ENCODE results near the gene BANK1.

Gene BANK1

DNA sequence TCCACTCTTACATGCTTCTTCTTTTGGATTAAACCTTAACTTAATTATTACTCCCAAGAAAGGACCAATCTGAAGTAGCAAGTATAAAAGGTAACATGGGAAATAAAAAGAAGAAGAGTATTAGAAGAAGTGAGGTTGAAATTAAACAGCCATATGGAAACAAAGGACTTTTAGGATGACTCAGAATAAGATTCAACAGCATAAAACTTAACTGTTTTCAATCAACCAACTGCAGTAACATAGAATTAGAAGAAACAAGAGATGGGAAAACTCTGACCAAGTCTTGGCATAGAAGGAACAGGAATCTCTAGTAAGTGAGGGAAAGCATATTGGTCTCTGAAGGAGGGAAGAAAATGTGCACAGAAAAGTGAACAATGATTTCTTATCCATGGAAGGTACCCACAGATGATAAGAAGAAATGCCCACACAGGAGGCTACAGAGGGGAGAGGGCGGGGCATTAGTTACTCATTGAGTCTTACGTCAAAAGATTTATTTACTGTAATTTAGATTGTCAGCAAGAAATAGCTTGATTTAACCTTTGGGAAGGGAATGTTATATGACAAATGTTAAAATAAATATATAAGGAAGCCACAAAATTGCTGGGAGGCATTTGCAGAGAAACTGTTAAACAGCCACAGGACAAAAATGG lies 177.3 kb downstream of the BANK1 start:
- H3K4me3 ChIP-seq (ENCODE audit: low read length) = no peak overlapping the region
- H3K4me1 ChIP-seq (ENCODE audit: control insufficient read depth, low read depth, low read length) = no peaks in the 10 kb centered on the region
- H3K27ac ChIP-seq (ENCODE audit: low read length) = no peak overlapping the region
- H3K27me3 ChIP-seq (ENCODE audit: control insufficient read depth, insufficient read depth, low read length) = no peaks in the 10 kb centered on the region
- no peaks in the 10 kb centered on the region for H3K9me3 ChIP-seq (ENCODE audit: control insufficient read depth, low read depth, low read length)
- H3K36me3 ChIP-seq (ENCODE audit: control insufficient read depth, low read depth, low read length) = no peaks in the 10 kb centered on the region
- no peak overlapping the region for H3K9ac ChIP-seq (ENCODE audit: low read length)

- Histone ChIP-seq H3K9me3 (ENCODE audit: control insufficient read depth, low read depth, low read length) (no peaks in the 10 kb centered on the region), H3K27me3 (ENCODE audit: control insufficient read depth, insufficient read depth, low read length) (no peaks in the 10 kb centered on the region), H3K4me3 (ENCODE audit: low read length) (no peak overlapping the region), H3K9ac (ENCODE audit: low read length) (no peak overlapping the region), H3K4me1 (ENCODE audit: control insufficient read depth, low read depth, low read length) (no peaks in the 10 kb centered on the region), H3K27ac (ENCODE audit: low read length) (no peak overlapping the region), H3K36me3 (ENCODE audit: control insufficient read depth, low read depth, low read length) (no peaks in the 10 kb centered on the region)
Measured at GRCh38 chr4:101968364-101968763, 177.8 kb downstream of the BANK1 start.

DNA sequence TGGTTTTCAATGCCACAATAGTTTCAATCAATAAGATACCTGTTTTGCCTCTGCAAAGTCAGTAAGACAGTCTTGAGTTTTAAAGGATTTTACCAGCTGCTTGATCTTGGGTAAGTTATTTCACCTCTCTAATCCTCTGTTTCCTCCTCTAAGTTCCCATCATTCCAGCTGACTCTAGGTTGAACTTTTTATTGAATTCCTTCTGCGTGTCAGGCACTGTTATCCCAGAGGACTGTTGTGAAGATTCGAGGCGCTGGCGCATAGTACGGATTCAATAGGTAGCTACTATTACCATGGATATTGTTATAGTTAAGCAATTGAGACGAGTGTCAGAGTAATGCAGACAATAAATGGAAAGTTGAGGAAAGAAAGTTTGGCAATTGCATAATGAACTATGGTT lies 179.4 kb downstream of the BANK1 start:
- H3K4me1 ChIP-seq (ENCODE audit: control insufficient read depth, low read depth, low read length) = no peaks in the 10 kb centered on the region
- no peaks in the 10 kb centered on the region for H3K27me3 ChIP-seq (ENCODE audit: control insufficient read depth, insufficient read depth, low read length)
- H3K9me3 ChIP-seq (ENCODE audit: control insufficient read depth, low read depth, low read length) = no peaks in the 10 kb centered on the region
- no peak overlapping the region for H3K4me3 ChIP-seq (ENCODE audit: low read length)
- H3K27ac ChIP-seq (ENCODE audit: low read length) = no peak overlapping the region
- no peaks in the 10 kb centered on the region for H3K36me3 ChIP-seq (ENCODE audit: control insufficient read depth, low read depth, low read length)
- no peak overlapping the region for H3K9ac ChIP-seq (ENCODE audit: low read length)

DNA sequence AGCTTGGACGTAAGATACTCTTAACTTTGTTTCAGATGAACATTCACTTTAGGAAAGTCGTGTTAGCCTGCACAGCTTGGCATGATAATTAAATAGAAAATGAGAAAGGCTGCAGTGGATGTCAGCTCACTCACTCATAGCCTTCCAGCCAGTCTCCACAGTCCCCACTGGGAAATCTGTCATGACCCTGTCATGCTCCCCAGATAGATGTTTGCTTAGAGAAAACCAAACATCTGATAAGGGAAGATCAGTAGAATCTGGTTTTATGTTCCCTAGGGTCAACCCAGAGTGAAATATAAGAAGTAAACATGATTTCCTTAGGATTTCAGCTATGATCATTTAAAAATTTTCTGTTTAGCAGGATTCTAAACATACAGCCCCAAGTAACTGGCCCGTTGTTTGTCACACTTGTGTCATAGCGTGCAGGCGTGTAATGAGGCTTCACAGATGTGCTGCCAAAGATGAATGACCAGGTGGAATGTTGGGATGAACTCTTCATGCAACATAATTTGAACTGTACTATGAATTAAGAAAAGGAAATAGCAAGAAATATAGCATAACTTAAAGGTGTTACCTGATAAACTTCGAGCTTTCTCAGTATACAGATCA lies 180.1 kb downstream of the BANK1 start:
- Histone ChIP-seq H3K4me1 (ENCODE audit: control insufficient read depth, low read depth, low read length) (no peaks in the 10 kb centered on the region), H3K27me3 (ENCODE audit: control insufficient read depth, insufficient read depth, low read length) (no peaks in the 10 kb centered on the region), H3K4me3 (ENCODE audit: low read length) (no peak overlapping the region), H3K9me3 (ENCODE audit: control insufficient read depth, low read depth, low read length) (no peaks in the 10 kb centered on the region), H3K27ac (ENCODE audit: low read length) (no peak overlapping the region), H3K36me3 (ENCODE audit: control insufficient read depth, low read depth, low read length) (no peaks in the 10 kb centered on the region), H3K9ac (ENCODE audit: low read length) (no peak overlapping the region)

- H3K4me3 ChIP-seq (ENCODE audit: low read length) = no peak overlapping the region
- H3K9ac ChIP-seq (ENCODE audit: low read length) = no peak overlapping the region
- H3K27me3 ChIP-seq (ENCODE audit: control insufficient read depth, insufficient read depth, low read length) = no peaks in the 10 kb centered on the region
- no peaks in the 10 kb centered on the region for H3K36me3 ChIP-seq (ENCODE audit: control insufficient read depth, low read depth, low read length)
- H3K4me1 ChIP-seq (ENCODE audit: control insufficient read depth, low read depth, low read length) = no peaks in the 10 kb centered on the region
- no peaks in the 10 kb centered on the region for H3K9me3 ChIP-seq (ENCODE audit: control insufficient read depth, low read depth, low read length)
- H3K27ac ChIP-seq (ENCODE audit: low read length) = no peak overlapping the region
Measured at GRCh38 chr4:101972791-101973190, 182.3 kb downstream of the BANK1 start.

DNA sequence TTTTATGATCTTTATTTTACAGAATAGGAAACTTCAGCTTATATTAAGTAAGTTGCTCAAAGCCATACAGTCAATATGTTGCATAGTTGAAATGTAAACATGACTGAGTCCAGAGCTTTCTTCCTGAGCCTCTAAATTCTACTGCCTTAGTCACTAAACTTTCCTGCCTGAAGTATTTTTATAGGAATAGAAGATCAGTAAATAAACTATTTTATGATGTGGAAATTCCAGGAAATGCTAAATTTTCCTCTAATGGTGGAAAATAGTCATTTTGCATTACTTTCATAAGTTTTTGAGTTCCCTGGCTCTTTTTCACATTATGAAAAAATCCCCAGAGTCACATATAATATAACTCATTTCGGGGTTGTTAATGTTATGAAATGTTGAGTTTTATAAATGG lies 182.8 kb downstream of the BANK1 start:
- Histone ChIP-seq H3K36me3 (ENCODE audit: control insufficient read depth, low read depth, low read length) (no peaks in the 10 kb centered on the region), H3K9ac (ENCODE audit: low read length) (no peak overlapping the region), H3K27me3 (ENCODE audit: control insufficient read depth, insufficient read depth, low read length) (no peaks in the 10 kb centered on the region)

DNA sequence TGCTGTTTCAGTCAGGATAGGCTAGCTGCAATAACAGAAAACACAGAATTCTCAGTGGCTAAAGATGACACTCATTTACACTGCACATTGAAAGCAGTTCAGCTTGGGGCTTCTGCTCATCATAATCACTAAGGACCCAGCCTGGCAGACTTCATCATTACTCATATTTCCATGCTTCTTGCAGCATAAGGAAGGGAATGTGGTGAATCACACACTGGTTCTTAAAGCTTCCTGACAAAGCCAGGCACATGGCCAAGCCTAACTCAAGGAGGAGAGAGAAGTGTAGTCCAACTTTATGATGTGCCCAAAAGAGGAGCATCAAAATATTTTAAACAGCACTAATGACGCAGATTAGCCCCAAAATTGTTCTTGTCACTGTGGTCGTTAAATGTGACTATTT lies 186.5 kb downstream of the BANK1 start:
- Histone ChIP-seq H3K4me1 (ENCODE audit: control insufficient read depth, low read depth, low read length) (no peaks in the 10 kb centered on the region), H3K36me3 (ENCODE audit: control insufficient read depth, low read depth, low read length) (no peaks in the 10 kb centered on the region), H3K9ac (ENCODE audit: low read length) (no peak overlapping the region), H3K27me3 (ENCODE audit: control insufficient read depth, insufficient read depth, low read length) (no peaks in the 10 kb centered on the region), H3K4me3 (ENCODE audit: low read length) (no peak overlapping the region), H3K27ac (ENCODE audit: low read length) (no peak overlapping the region), H3K9me3 (ENCODE audit: control insufficient read depth, low read depth, low read length) (no peaks in the 10 kb centered on the region)

More for the DNA sequence above, 182.8 kb downstream of the BANK1 start:
- no peak overlapping the region for H3K27ac ChIP-seq (ENCODE audit: low read length)
- no peaks in the 10 kb centered on the region for H3K9me3 ChIP-seq (ENCODE audit: control insufficient read depth, low read depth, low read length)
- no peaks in the 10 kb centered on the region for H3K4me1 ChIP-seq (ENCODE audit: control insufficient read depth, low read depth, low read length)
- no peak overlapping the region for H3K4me3 ChIP-seq (ENCODE audit: low read length)

- no peak overlapping the region for H3K27ac ChIP-seq (ENCODE audit: low read length)
- no peaks in the 10 kb centered on the region for H3K27me3 ChIP-seq (ENCODE audit: control insufficient read depth, insufficient read depth, low read length)
- H3K4me3 ChIP-seq (ENCODE audit: low read length) = no peak overlapping the region
- H3K36me3 ChIP-seq (ENCODE audit: control insufficient read depth, low read depth, low read length) = no peaks in the 10 kb centered on the region
- H3K9me3 ChIP-seq (ENCODE audit: control insufficient read depth, low read depth, low read length) = no peaks in the 10 kb centered on the region
- H3K9ac ChIP-seq (ENCODE audit: low read length) = no peak overlapping the region
- no peaks in the 10 kb centered on the region for H3K4me1 ChIP-seq (ENCODE audit: control insufficient read depth, low read depth, low read length)
Measured at GRCh38 chr4:101981756-101982155, 191.2 kb downstream of the BANK1 start.

- no peak overlapping the region for H3K9ac ChIP-seq (ENCODE audit: low read length)
- H3K9me3 ChIP-seq (ENCODE audit: control insufficient read depth, low read depth, low read length) = no peaks in the 10 kb centered on the region
- no peaks in the 10 kb centered on the region for H3K36me3 ChIP-seq (ENCODE audit: control insufficient read depth, low read depth, low read length)
- no peaks in the 10 kb centered on the region for H3K27me3 ChIP-seq (ENCODE audit: control insufficient read depth, insufficient read depth, low read length)
- H3K4me3 ChIP-seq (ENCODE audit: low read length) = no peak overlapping the region
- H3K4me1 ChIP-seq (ENCODE audit: control insufficient read depth, low read depth, low read length) = no peaks in the 10 kb centered on the region
- H3K27ac ChIP-seq (ENCODE audit: low read length) = no peak overlapping the region
Measured at GRCh38 chr4:101983835-101984234, 193.3 kb downstream of the BANK1 start.

- Histone ChIP-seq H3K36me3 (ENCODE audit: control insufficient read depth, low read depth, low read length) (no peaks in the 10 kb centered on the region), H3K4me1 (ENCODE audit: control insufficient read depth, low read depth, low read length) (no peaks in the 10 kb centered on the region), H3K9me3 (ENCODE audit: control insufficient read depth, low read depth, low read length) (no peaks in the 10 kb centered on the region)
Measured at GRCh38 chr4:101987623-101988243, 197.2 kb downstream of the BANK1 start.

GRCh38 chr4:101989551-101989950 lies 199.0 kb downstream of the BANK1 start:
- H3K9me3 ChIP-seq (ENCODE audit: control insufficient read depth, low read depth, low read length) = no peaks in the 10 kb centered on the region
- no peaks in the 10 kb centered on the region for H3K27me3 ChIP-seq (ENCODE audit: control insufficient read depth, insufficient read depth, low read length)
- no peak overlapping the region for H3K27ac ChIP-seq (ENCODE audit: low read length)
- no peak overlapping the region for H3K9ac ChIP-seq (ENCODE audit: low read length)
- H3K4me3 ChIP-seq (ENCODE audit: low read length) = no peak overlapping the region
- no peaks in the 10 kb centered on the region for H3K4me1 ChIP-seq (ENCODE audit: control insufficient read depth, low read depth, low read length)
- no peaks in the 10 kb centered on the region for H3K36me3 ChIP-seq (ENCODE audit: control insufficient read depth, low read depth, low read length)

More at GRCh38 chr4:101987623-101988243, 197.2 kb downstream of the BANK1 start:
- Histone ChIP-seq H3K27ac (ENCODE audit: low read length) (no peak overlapping the region), H3K4me3 (ENCODE audit: low read length) (no peak overlapping the region), H3K27me3 (ENCODE audit: control insufficient read depth, insufficient read depth, low read length) (no peaks in the 10 kb centered on the region), H3K9ac (ENCODE audit: low read length) (no peak overlapping the region)

- no peak overlapping the region for H3K27ac ChIP-seq (ENCODE audit: low read length)
- H3K36me3 ChIP-seq (ENCODE audit: control insufficient read depth, low read depth, low read length) = no peaks in the 10 kb centered on the region
- no peak overlapping the region for H3K9ac ChIP-seq (ENCODE audit: low read length)
- H3K27me3 ChIP-seq (ENCODE audit: control insufficient read depth, insufficient read depth, low read length) = no peaks in the 10 kb centered on the region
- H3K4me3 ChIP-seq (ENCODE audit: low read length) = no peak overlapping the region
- H3K9me3 ChIP-seq (ENCODE audit: control insufficient read depth, low read depth, low read length) = no peaks in the 10 kb centered on the region
- H3K4me1 ChIP-seq (ENCODE audit: control insufficient read depth, low read depth, low read length) = no peaks in the 10 kb centered on the region
Measured at GRCh38 chr4:101992446-101992845, 201.9 kb downstream of the BANK1 start.
